SK-MEL-5 (cell line): ENCODE data around the gene MRPL39. TPM values are rescaled to one million over a fixed set of nuclear protein-coding genes. Genes with fewer than 3 reads are reported as not detected.

Source experiments
- DNase-seq: peaks from one replicate; pipeline ENCODE4 v3.0.0-alpha.2; 2016; ENCODE audit warnings: low read depth, low spot score
- in situ Hi-C: cut with HindIII; loops from 2 replicates; pipeline ENCODE4 v1.10.0; 2016; ENCODE audit warnings: low sequenced_read_pairs, high pct_unique_total_duplicates, low pct_unique_long_range_greater_than_20kb
- total RNA-seq: library from RNA; depleted of rRNA; stranded (reverse); fragments of >200 nt; shearing (Covaris generic); gene quantifications from 2 replicates; pipeline ENCODE4 v1.2.3, GENCODE V29; 2014

The MRPL39 gene
- total RNA-seq, 1 experiment from 2014 or later: 49.0 TPM

- in situ Hi-C loops: loop anchor here (10.0 kb wide), 1 partner anchor 90 kb away; no protein-coding TSS in a partner anchor
These were observed 17.8 kb upstream of the MRPL39 start for GRCh38 chr21:25625036-25625435.

GRCh38 chr21:25624511-25624910 is 17.2 kb upstream of the MRPL39 start:
- DNase-seq: no peak
- in situ Hi-C loops: loop anchor here (10.0 kb wide), 1 partner anchor 90 kb away; no protein-coding TSS in a partner anchor

More at GRCh38 chr21:25625036-25625435, 17.8 kb upstream of the MRPL39 start:
- DNase-seq: no peak

- no peak for DNase-seq
- in situ Hi-C loops: no loop called here
These were observed 11.9 kb upstream of the MRPL39 start for GRCh38 chr21:25619198-25619597.

- in situ Hi-C loops: no loop called here
- no peak for DNase-seq
These were observed 8.6 kb upstream of the MRPL39 start for GRCh38 chr21:25615880-25616279.

- no peak for DNase-seq
- in situ Hi-C loops: no loop called here
These were observed 7.2 kb upstream of the MRPL39 start for GRCh38 chr21:25614441-25614840.

GRCh38 chr21:25608044-25608737 is 910 bp upstream of the MRPL39 start:
- in situ Hi-C loops: no loop called here
- peak; percentile 81 for DNase-seq

GRCh38 chr21:25589887-25590286 is 17.4 kb downstream of the MRPL39 start:
- DNase-seq: no peak
- in situ Hi-C loops: no loop called here

GRCh38 chr21:25586791-25587190 is 20.5 kb downstream of the MRPL39 start:
- no peak for DNase-seq
- in situ Hi-C loops: no loop called here

GRCh38 chr21:25586326-25586725 is 21.0 kb downstream of the MRPL39 start:
- no peak for DNase-seq
- in situ Hi-C loops: no loop called here

GRCh38 chr21:25584833-25585676 is 22.2 kb downstream of the MRPL39 start:
- DNase-seq: no peak
- in situ Hi-C loops: no loop called here

- in situ Hi-C loops: no loop called here
- DNase-seq: no peak
These were observed 23.7 kb downstream of the MRPL39 start for GRCh38 chr21:25583370-25584130.

GRCh38 chr21:25582888-25583287 is 24.4 kb downstream of the MRPL39 start:
- in situ Hi-C loops: no loop called here
- no peak for DNase-seq

GRCh38 chr21:25582164-25582790 is 25.0 kb downstream of the MRPL39 start:
- in situ Hi-C loops: no loop called here
- no peak for DNase-seq

- no peak for DNase-seq
- in situ Hi-C loops: no loop called here
These were observed 25.7 kb downstream of the MRPL39 start for GRCh38 chr21:25581582-25581981.

GRCh38 chr21:25580912-25581260 is 26.4 kb downstream of the MRPL39 start:
- in situ Hi-C loops: no loop called here
- no peak for DNase-seq

- in situ Hi-C loops: no loop called here
- no peak for DNase-seq
These were observed 27.9 kb downstream of the MRPL39 start for GRCh38 chr21:25579226-25580013.
